ENCODE data around the gene GPC1.

DNA sequence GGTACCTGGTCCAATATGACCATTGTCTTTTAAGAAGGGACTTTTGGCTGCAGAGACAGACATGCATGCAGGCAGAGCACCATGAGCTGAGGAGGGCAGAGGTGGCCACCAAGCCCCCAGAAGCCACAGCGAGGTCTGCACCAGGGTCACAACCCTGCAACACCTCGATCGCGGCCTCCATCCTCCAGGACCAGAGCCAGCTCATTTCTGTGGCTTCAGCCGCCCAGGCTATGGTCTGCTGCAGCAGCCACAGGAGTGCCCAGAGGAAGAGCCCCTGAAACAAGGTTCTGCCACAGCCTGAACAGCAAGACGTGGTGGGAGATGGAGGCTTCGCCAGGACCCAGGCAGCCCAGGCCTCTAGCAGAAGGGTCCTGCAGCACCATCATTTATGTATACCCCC is 68.4 kb downstream of the GPC1 start:
- TF ChIP-seq, protein P1, sequence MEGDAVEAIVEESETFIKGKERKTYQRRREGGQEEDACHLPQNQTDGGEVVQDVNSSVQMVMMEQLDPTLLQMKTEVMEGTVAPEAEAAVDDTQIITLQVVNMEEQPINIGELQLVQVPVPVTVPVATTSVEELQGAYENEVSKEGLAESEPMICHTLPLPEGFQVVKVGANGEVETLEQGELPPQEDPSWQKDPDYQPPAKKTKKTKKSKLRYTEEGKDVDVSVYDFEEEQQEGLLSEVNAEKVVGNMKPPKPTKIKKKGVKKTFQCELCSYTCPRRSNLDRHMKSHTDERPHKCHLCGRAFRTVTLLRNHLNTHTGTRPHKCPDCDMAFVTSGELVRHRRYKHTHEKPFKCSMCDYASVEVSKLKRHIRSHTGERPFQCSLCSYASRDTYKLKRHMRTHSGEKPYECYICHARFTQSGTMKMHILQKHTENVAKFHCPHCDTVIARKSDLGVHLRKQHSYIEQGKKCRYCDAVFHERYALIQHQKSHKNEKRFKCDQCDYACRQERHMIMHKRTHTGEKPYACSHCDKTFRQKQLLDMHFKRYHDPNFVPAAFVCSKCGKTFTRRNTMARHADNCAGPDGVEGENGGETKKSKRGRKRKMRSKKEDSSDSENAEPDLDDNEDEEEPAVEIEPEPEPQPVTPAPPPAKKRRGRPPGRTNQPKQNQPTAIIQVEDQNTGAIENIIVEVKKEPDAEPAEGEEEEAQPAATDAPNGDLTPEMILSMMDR (IDR thresholded peaks at IDR 0.05; ENCODE audit: low read depth, low read length), result no peak
- no peak for TF ChIP-seq EZH2phosphoT487 (IDR thresholded peaks at IDR 0.05; ENCODE audit: low read depth)

Measured in OCI-LY3 (cell line).